HG02642 (cell line): Measurements from ENCODE around the gene CCDC116.
A peak's percentile ranks its signal among the peaks of the same experiment; 100 is the strongest.

Source experiments
- ATAC-seq: cut with Tn5 transposase; IDR thresholded peaks from one replicate; pipeline ENCODE4 v1.9.1; 2021; ENCODE audit warnings: mild to moderate bottlenecking; ENCODE audit not compliant: unreplicated experiment, poor library complexity

Gene CCDC116

DNA sequence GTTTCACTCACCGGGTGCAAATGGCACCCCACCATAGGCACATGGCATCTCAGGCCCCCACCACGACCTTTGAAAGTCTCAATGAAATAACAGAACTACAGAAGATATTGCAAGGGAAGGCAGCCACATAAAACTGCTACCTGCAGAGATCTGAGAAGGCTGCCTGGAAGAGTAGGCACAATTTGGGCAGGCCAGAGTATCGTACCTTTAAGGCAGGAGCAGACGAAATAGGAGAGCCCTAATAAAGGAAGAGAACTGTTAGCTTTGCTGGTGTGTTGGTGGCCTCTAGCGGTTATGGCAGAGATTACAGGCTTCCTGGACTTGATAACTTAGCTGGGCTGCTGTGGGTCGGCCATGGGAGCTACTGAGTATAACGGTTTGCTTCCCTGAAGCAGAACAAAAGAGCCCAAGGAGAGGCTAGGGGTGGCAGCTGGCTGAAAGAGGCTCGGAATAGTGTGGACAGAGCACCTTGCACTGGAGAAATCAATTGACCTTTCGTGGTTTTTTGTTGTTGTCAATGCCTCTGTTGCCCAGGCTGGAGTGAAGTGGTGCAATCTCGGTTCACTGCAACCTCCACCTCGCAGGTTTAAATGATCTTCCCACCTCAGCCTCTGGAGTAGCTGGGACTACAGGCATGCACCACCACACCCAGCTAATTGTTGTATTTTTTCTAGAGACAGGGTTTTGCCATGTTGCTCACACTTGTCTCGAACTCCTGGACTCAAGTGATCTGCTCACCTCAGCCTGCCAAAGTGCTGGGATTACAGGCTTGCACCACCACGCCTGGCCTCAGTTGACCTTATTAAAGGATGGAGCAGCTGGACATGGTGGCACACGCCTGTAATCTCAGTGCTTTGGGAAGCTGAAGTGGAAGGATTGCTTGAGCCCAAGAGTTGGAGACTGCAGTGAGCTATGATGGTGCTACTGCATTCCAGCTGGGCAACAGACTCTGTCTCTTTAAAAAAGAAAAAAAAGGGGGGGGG, 14.3 kb downstream of the CCDC116 start:
- no peak for ATAC-seq

DNA sequence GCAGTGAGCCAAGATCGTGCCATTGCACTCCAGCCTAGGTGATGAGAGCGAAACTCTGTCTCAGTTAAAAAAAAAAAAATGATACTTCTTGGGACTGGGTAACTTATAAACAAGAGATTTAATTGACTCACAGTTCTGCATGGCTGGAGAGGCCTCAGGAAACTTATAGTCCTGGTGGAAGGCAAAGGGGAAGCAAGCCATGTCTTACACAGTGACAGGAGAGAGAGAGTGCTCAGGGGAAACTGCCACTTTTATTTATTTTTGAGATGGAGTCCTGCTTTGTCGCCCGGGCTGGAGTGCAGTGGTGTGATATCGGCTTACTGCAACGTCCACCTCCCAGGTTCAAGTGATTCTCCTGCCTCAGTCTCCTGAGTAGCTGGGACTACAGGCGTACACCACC, 17.7 kb downstream of the CCDC116 start:
- no peak for ATAC-seq

DNA sequence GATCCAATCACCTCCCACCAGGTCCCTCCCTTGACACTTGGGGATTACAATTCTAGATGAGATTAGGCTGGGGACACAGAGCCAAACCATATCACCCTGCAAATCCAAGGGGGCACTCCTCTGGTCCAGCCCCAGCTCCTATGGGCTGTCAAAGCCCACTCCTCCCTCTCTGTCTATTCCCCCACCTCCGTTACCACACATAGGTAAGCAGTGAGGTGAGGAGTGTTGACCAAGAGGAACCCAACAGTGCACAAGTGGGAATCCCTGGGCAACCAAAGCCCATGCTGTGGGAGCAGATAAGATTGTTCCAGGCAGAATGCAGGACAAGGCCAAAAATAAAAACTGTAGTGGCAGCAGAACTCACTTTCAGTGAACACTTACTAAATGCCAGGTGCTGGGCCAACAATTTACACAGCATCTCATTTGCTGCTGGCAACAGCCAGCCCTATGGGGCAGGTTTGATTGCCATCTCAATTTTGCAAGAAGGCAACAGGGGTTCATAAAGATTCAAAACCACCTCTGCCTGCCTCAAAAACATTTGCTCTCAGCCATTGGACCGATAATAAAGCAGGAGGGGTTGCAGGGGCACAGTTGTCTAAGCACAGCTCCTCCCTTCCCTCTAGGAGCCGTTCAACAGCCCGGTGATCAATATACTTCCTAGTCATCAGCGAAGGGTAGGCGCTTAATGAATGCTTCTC, 18.4 kb downstream of the CCDC116 start:
- no peak for ATAC-seq

DNA sequence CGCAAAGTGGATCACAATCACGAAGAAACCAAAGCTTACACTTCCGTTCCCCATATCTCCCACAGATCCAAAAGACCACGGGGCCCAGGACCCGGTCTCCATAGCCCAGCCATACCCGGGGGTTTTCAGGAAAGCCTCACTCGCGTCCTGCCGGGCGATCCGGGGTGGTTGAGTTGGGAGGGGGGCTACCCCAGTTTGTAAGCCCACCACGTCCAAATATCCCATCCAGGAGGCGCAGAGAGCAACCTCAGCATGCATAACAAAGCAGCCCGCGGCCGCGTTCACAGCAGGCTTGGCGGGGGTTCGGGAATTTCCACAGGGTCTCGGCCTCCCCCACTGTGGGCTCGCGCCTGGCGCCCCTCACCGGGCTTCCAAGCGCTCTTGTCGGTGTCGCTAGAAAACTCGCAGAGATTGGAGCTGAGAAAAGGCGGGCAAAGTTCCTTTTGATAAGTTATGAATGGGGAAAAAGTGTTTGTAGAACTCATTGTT, 19.0 kb downstream of the CCDC116 start:
- ATAC-seq: peak; percentile 32

DNA sequence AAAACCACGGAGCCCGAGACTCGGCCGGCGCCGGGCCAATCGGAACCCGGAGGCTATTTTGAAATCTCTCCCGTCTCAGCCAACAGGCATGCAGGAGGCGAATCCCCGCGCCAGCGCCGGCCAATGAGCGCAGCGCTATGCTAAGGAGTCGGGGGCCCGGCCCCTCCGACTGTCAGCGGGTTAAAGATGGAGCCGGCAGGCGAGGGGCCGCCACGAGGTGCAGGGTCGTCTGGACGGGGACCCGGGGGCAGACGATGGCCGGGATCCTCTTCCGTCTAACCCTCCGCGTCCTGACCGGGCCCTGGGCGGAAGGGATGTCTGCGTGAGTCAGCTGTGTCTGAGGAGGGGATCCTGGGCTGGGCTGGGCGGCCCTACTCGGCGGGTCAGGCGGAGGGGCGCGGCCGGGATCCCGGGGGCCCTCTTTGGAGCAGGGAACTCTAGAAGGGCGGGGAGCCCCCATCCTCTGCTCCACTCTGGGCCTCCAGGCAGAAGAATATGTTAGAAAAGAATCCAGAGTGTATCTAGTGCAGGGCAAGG, 19.5 kb downstream of the CCDC116 start:
- ATAC-seq: peak; percentile 92

DNA sequence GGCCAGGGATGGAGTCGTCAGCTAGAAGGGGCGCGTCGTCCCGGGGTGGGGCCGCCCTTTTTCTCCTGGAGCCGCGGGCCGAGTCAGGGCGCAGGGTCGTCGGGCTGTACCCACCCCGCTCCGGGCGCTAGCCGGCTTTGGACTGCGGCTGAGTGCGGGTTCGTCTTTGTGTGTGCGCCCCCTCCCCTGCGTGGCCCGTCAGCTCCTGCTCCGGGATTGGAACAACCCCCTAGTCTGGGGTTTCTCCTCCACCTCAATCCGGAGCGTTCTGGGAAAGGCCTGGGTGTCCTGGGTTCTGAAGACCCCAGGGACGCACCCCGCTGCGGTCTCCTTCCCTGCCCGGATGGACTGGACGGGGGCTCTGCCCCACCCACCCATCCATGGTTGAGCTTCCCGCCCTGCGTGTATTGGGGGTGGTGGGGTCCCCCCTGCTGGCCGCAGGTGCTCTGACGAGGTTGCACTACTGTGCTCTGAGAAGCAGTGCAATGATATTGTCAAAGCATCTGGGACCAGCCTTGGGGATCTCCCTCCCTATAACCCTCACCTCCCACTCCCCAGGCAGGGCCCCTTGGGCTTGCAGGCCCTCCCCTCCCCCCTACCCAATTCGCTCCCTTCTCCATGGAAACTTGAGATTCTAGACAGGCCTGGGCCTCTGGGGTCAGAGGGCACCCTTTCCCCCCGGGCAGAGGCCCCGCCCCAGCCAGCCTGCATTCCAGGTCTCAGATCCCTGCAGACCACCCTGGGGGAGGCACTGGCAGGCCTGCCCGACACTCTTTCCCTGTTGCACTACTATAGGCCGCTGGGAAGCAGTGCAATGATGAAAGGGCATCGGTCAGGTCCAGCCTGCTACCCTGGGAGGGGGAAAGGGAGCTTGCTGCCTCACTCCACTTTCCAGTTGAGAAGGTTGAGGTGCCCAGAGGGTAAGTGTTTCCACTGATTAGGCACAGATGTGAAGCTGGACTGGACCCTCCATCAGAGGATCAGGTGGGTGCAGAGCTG, 20.3 kb downstream of the CCDC116 start:
- peak; percentile 7 for ATAC-seq

DNA sequence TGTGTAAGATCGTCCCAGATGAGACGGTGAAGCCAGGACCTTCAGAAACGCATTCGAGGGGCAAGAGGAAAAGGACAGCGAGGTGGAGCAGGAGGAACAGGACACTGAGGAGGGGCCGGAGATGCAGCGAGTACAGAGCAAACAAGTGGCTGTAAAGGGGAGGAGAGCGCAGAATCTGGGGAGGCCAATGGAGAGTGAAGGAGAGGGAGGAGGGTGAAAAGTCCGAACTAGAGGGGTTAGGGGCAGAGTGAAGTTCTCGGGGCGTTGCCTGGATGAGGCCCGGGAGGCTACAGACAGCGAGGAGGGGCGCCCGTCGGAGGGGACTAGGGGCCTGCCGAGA, 24.4 kb downstream of the CCDC116 start:
- no peak for ATAC-seq

DNA sequence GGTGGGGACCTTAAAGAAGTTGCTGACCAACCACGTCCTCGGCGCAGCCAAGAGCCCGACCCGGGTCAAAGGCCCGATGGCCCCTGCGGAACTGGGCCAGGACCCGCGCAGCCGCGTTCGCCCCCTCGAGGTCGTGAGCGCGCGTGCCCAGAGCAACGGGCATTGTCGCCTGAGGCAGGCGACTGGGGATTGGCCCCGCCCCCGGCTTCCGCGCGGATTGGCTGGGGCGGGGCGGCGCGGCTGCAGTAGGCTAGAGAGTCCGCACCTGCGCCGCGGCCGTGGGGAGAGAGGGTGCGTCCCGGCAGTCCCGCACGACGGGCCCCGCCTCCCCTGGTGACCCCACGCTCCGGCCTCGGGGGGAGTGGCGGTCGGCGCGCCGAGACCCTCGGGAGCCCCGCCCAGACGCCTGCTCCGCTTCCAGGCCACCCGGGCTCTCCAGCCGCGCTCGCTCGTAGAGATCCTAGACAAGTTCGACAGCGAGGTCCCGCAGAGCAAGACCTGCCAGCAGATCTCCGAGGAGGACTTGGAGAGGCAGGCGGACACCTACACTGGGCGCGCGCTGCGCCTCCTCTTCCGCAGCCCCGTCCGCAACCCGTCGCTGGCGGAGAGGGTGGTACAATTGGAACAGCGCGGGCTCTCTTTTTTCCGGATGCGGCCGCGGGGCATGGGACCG, 24.9 kb downstream of the CCDC116 start:
- peak; percentile 79 for ATAC-seq

DNA sequence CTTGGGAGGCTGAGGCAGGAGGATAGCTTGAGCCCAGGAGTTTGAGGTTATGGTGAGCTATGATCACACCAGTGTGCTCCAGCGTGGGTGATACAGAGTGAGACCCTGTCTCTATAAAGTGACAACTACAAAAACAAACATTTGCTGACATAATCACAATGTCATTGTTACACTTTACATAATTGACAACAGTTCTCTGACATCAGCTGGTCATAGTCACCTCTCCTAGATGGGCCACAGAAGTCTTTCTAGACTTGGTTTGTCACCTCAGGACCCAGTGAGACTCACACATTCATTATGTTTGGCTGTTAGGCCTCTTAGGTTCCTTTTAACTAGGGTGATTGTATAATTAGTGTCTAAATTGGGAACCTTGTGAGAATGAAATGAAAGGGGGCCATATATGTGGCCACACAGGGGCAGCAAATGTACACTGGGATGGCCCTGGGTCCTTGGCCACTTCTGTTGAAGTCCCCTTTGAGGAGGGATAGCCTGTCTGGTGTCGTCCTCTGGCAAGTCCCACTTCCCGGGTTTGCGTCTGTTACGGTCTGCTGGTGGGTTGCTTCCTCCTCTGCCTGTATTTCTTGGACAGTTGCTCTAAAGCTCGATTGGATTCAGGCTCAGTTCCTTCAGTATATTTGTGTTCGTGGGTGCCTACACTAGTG, 27.4 kb downstream of the CCDC116 start:
- no peak for ATAC-seq

DNA sequence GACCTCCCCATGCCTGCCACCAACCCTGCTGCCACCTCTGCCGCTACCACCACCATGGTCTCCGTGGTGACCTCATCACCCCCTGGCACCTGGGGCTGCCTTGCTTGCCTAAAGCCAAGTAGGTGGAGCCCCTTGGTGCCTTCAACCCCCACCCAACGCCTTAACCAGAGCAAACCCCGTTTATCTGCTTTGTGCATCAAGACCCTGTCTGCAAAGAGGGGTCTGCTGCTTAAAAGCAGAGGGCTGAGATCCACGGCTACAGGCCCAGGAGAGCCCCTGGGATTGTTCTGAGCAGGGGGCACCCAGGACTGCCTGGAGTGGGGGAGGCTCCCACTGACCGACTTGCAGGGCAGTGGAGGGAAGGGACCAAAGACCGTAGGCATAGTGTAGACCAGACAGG, 28.3 kb downstream of the CCDC116 start:
- no peak for ATAC-seq

DNA sequence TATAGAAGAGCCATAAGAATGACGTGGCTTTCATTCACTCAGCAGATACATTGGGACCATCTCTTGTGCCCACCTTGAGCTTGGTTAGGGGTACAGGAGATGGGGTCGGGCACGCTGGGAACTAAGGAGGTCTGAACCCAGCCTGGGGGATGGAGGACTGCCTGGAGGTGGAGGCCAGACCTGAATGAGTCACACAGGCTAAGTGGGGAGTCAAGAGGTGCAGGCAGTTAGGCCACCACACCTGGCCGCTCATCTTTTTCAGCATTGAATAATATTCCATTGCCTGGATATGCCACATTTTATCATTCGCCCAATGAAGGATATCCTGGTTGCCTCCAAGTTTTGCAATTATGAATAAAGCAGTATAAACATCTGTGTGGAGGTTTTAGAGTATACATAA, 29.4 kb downstream of the CCDC116 start:
- no peak for ATAC-seq

DNA sequence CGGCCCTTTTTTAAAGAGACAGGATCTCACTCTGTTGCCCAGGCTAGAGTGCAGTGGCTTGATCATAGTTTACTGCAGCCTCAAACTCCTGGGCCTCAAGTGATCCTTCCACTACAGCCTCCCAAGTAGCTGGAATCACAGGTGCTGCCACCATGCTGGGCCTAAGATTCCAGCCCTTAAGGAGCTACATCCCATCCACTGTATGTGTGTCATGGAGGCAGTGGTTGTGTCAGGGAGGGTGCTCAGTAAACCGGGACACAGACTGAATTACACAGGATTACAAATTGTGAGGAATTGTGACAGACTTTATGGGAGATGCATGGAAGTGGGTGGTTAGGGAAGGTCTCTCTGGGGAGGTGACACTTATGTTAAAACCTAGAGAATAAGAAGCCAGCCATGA, 31.2 kb downstream of the CCDC116 start:
- no peak for ATAC-seq

DNA sequence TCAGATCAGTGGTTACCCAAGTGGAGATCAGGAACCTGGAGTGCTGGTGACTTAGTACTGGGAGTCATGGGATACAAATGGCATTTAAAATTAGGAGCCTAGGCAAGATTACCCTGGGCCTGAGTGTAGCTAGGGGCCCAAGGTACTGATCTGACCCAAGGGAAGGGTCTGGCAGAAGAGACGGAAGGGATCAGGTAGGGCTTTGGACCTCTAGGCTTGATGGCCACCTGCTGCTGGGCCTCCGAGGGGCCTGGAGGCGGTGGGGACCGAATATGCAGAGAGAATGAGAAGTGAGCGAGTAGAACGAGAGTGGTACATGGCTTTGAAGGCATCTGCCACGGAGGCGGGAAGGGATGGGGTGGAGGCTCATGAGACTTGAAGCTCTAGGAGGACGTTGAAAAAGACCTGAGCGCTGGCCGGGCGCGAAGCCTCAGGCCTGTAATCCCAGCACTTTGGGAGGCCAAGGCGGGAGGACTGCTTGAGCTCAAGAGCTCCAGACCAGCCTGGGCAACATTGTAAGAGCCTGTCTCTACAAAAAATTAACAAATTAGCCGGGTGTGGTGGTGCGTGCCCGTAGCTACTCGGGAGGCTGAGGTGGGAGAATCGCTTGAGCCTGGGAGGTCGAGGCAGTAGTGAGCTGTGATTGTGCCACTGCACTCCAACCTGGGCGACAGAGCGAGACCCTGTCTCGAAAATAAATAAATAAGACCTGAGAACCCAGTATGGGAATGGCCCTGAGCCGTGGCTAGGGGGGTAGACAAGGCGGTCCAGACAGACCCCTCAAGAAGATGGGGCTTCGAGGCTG, 32.7 kb downstream of the CCDC116 start:
- ATAC-seq: no peak

DNA sequence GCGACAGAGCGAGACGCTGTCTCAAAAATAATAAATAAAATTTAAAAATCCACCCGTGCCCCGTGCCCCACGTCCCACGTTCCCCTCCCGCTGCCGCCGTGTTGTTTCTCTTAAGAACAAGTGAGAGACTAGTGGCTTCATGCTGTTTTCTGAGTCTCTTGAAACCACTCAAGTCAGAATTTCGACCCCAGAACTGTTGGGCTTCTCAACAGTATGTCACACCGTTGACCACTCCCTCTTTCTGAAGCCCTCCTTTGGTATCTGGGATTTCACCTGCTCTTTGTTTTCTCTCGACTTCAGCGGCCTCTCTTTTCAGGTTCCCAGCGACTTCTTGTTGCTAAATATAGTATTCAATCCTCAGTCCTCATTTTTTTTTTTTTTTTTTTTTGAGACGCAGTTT, 34.2 kb downstream of the CCDC116 start:
- no peak for ATAC-seq

DNA sequence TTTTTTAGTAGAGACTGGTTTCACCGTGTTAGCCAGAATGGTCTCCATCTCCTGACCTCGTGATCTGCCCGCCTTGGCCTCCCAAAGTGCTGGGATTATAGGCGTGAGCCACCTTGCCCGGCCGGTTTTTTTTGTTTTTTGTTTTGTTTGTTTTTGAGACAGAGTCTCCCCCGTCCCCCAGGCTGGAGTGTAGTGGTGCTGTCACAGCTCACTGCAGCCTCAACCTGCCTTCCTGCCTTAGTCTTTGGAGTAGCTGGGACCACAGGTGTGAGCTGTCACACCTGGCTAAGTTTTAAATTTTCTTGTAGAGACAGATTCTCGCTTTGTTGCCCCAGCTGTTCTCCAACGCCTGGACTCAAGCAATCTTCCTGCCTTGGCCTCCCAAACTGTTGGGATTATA, 36.5 kb downstream of the CCDC116 start:
- no peak for ATAC-seq

DNA sequence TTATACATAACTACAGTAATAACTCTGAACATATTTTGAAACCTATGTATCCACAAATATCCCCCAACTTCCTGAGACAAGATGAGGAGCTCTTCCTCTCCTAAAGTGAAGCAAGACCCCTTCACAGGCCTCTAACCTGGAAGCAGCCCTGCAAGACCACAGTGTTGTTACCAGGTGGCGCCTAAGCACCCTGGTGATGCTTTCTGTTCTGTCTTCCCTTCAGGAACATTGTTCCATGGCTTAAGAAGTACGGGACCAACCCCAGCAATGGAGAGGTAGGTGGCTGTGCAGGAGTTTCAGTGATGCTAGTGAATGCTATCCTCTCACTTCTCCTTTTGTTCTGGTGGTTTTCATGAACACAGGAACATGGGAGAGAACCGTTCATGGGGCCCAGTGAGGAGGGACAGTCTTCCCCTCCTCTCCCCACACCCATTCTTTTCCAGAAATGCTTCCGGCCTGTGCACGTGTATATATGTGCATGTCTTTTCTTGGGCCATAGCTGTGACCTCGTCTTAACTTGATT, 39.6 kb downstream of the CCDC116 start:
- ATAC-seq: no peak

DNA sequence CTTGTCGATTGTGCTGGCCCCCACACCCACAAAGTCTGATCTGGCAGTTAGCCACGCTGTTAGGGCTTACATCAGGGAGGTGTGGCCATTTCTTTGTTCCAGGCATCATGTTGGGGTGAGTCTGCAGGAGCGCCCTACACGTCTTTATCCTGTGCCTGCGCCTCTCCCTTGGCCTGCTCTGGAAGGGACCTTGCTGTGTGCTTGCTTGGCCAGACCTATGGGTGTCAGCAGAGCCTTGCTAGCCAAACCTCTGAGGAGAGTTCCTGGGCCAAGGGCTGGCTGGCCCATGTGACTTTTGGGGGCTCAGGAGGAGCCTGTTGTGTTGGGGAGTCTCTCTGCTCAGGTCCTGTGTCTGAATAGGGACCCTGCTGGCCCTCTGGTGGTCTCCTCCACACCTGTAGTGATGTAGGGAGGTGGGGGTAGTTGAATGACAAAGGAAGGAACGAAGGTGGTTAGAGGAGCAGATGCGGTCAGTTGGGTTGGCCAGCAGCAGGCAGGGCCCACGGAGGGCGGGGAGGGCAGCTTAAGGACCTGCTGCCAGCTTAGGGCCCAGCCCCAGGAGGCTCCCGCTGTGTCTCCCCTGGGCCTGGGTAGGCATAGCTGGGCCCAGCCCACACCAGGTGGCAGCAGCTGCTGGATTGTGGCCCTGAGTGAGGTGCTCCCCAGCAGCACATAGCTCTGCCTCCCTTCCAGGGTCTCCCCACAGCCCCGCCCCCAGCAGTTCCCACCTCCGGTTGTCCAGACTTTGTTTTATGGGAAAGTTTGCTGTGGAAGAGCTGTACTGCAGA, 41.2 kb downstream of the CCDC116 start:
- ATAC-seq: no peak
